Activated CD4-positive, alpha-beta T cell treated with anti-CD3 and anti-CD28 coated beads, Interleukin-2, amount 10 ng/mL, durations not matched to agents 7 days and 5 days (primary cell): ENCODE measurements around the gene CYCS. TPM values are rescaled to one million over a fixed set of nuclear protein-coding genes. Genes with fewer than 3 reads are reported as not detected.
"Not testable (repeated sequence)": the region's sequence is repeated elsewhere in the genome, so short reads cannot be mapped to it uniquely, and the experiment has no call there.

Experiments used
- CTCF ChIA-PET: fragments of 350-600 bp; sonication (Branson Sonifier 250); formaldehyde crosslinking; loops from one replicate; lab custom pipeline; 2021; ENCODE audit warnings: antibody characterized with exemption; lab: Charles Lee
- POLR2A ChIA-PET: fragments of 350-600 bp; sonication (Branson Sonifier 250); formaldehyde crosslinking; loops from one replicate; lab custom pipeline; 2021; ENCODE audit warnings: antibody characterized with exemption; lab: Charles Lee
- DNase-seq: peaks from one replicate; pipeline ENCODE4 v3.0.0-alpha.2; 2020
- H3K27ac Mint-ChIP-seq: one replicate; pipeline ENCODE4 v1.8.0; 2021; ENCODE audit warnings: mild to moderate bottlenecking, moderate library complexity, mixed read lengths
- H3K27me3 Mint-ChIP-seq: one replicate; pipeline ENCODE4 v1.8.0; 2021; ENCODE audit warnings: mixed read lengths
- H3K36me3 Mint-ChIP-seq: one replicate; pipeline ENCODE4 v1.8.0; 2021; ENCODE audit warnings: low read depth, mixed read lengths
- H3K4me1 Mint-ChIP-seq: one replicate; pipeline ENCODE4 v1.8.0; 2021; ENCODE audit warnings: mixed read lengths
- H3K4me3 Mint-ChIP-seq: one replicate; pipeline ENCODE4 v1.8.0; 2021; ENCODE audit warnings: mild to moderate bottlenecking, moderate library complexity, mixed read lengths
- H3K9me3 Mint-ChIP-seq: one replicate; pipeline ENCODE4 v1.8.0; 2021; ENCODE audit warnings: mixed read lengths
- total RNA-seq, 2 experiments: library from RNA; stranded (reverse); gene quantifications; one replicate each; pipeline ENCODE4 v1.2.3, GENCODE V29; 2021

The CYCS gene
- 100 to 1,000 TPM in 1 of 2 experiments, 10 to 100 TPM in 1; 96.1 to 108 TPM for total RNA-seq

GRCh38 chr7:25125137-25125946 is at the start of gene CYCS:
TSS of gene CYCS (minus strand) at chr7:25125260. CDS start at chr7:25124119, 1,141 bp downstream.
- Mint-ChIP-seq H3K36me3 (peaks cover 35% of the 10 kb centered on the region), H3K4me1 (peaks cover 32% of the 10 kb centered on the region), H3K9me3 (no peaks in the 10 kb centered on the region), H3K4me3 (peak within 1 kb of the TSS; percentile 96), H3K27me3 (no peaks in the 10 kb centered on the region), H3K27ac (peak within 1 kb of the TSS; percentile 96)
- DNase-seq, result peak; percentile 100
- CTCF ChIA-PET, result interaction anchor here (0.6 to 3.2 kb wide), 5 partner anchors 9 to 55 kb away, joined by 3 to 9 read pairs (median 4); a partner anchor contains a TSS
- POLR2A ChIA-PET, result interaction anchor here (0.6 to 1.2 kb wide), 3 partner anchors 25 to 52 kb away, joined by 3 read pairs; no protein-coding TSS in a partner anchor

- POLR2A ChIA-PET, result no interaction called here
- no peak overlapping the region for H3K27ac Mint-ChIP-seq
- CTCF ChIA-PET, result no interaction called here
Observed at GRCh38 chr7:25173184-25173583, 48.1 kb upstream of the CYCS start.

DNA sequence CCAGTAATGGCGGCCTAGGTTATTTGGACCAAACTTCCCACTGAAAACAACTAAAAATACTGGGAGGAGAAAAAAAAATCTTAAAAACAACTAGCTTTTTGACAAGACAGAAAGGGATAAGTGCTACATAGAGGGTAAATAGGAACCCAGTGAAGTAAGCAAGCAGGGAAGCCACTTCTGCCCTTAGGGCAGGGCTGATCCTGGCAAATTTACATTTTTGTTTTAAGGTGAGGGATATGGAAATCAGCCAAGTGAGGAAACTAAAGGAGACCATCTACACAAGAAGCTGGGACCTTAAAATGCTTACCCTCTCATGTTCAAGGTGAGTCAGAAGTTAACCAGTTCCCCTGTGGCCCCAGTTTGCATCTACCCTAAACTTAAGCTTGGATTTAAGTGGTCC is 46.5 kb upstream of the CYCS start:
- H3K27ac Mint-ChIP-seq, result no peak overlapping the region
- peaks cover 3% of the 10 kb centered on the region for H3K36me3 Mint-ChIP-seq
- no peak for DNase-seq
- ChIA-PET CTCF (interaction anchor here (1.1 kb wide), 1 partner anchor 39 kb away, joined by 3 read pairs; no protein-coding TSS in a partner anchor), POLR2A (interaction anchor here (1.3 kb wide), 1 partner anchor 46 kb away, joined by 3 read pairs; no protein-coding TSS in a partner anchor)
- peaks cover 2% of the 10 kb centered on the region for H3K9me3 Mint-ChIP-seq
- no peaks in the 10 kb centered on the region for H3K4me1 Mint-ChIP-seq
- no peak overlapping the region for H3K4me3 Mint-ChIP-seq
- no peaks in the 10 kb centered on the region for H3K27me3 Mint-ChIP-seq

More at GRCh38 chr7:25173184-25173583, 48.1 kb upstream of the CYCS start:
- H3K9me3 Mint-ChIP-seq, result peaks cover 2% of the 10 kb centered on the region
- no peak for DNase-seq
- peaks cover 2% of the 10 kb centered on the region for H3K4me1 Mint-ChIP-seq
- H3K4me3 Mint-ChIP-seq, result no peak overlapping the region
- no peaks in the 10 kb centered on the region for H3K27me3 Mint-ChIP-seq
- peaks cover 6% of the 10 kb centered on the region for H3K36me3 Mint-ChIP-seq

GRCh38 chr7:25171071-25171470 is 46.0 kb upstream of the CYCS start:
- no peak overlapping the region for H3K27ac Mint-ChIP-seq
- H3K9me3 Mint-ChIP-seq, result peaks cover 2% of the 10 kb centered on the region
- POLR2A ChIA-PET, result interaction anchor here (1.3 kb wide), 1 partner anchor 45 kb away, joined by 3 read pairs; no protein-coding TSS in a partner anchor
- H3K4me3 Mint-ChIP-seq, result no peak overlapping the region
- H3K4me1 Mint-ChIP-seq, result no peaks in the 10 kb centered on the region
- no peaks in the 10 kb centered on the region for H3K27me3 Mint-ChIP-seq
- H3K36me3 Mint-ChIP-seq, result peaks cover 3% of the 10 kb centered on the region
- DNase-seq, result no peak
- CTCF ChIA-PET, result interaction anchor here (0.8 to 1.1 kb wide), 2 partner anchors 9 to 39 kb away, joined by 3 to 4 read pairs; a partner anchor contains a TSS

- Mint-ChIP-seq H3K27ac (no peak overlapping the region), H3K9me3 (peaks cover 2% of the 10 kb centered on the region), H3K4me1 (no peaks in the 10 kb centered on the region), H3K4me3 (no peak overlapping the region), H3K27me3 (no peaks in the 10 kb centered on the region), H3K36me3 (peaks cover 3% of the 10 kb centered on the region)
- POLR2A ChIA-PET, result no interaction called here
- CTCF ChIA-PET, result no interaction called here
- DNase-seq, result no peak
Observed at GRCh38 chr7:25169683-25170082, 44.6 kb upstream of the CYCS start.

- Mint-ChIP-seq H3K36me3 (peaks cover 3% of the 10 kb centered on the region), H3K27me3 (no peaks in the 10 kb centered on the region), H3K4me3 (no peak overlapping the region), H3K9me3 (peaks cover 2% of the 10 kb centered on the region), H3K4me1 (no peaks in the 10 kb centered on the region), H3K27ac (no peak overlapping the region)
- POLR2A ChIA-PET, result no interaction called here
- DNase-seq, result no peak
- CTCF ChIA-PET, result no interaction called here
Observed at GRCh38 chr7:25168145-25168544, 43.1 kb upstream of the CYCS start.

- ChIA-PET POLR2A (no interaction called here), CTCF (interaction anchor here (1.4 kb wide), 1 partner anchor 9 kb away, joined by 6 read pairs; no protein-coding TSS in a partner anchor)
- Mint-ChIP-seq H3K4me1 (no peaks in the 10 kb centered on the region), H3K9me3 (peaks cover 2% of the 10 kb centered on the region), H3K27ac (no peak overlapping the region), H3K27me3 (no peaks in the 10 kb centered on the region), H3K36me3 (peaks cover 3% of the 10 kb centered on the region), H3K4me3 (no peak overlapping the region)
- DNase-seq, result no peak
Observed at GRCh38 chr7:25167262-25167843, 42.3 kb upstream of the CYCS start.

DNA sequence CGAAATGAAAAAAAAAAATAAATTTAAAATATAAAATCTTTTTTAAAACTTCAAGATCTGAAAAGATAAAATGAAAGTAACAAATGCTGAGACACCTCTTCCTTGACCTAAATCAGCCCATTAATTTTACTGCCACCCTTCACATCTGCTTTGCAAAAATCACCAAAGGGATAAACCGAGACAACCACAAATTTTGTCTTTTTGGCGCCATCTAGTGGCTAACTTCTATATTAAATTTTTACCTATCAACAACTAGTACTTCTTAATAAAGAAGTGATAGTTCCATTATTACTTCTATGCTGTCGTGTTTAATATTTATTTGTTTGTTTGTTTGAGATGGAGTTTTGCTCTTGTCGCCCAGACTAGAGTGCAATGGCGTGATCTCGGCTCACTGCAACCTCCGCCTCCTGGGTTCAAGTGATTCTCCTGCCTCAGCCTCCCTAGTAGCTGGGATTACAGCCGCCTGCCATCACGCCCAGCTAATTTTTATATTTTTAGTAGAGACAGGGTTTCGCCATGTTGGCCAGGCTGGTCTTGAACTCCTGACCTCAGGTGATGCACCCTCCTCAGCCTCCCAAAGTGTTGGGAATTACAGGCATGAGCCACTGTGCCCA is 35.0 kb upstream of the CYCS start:
- H3K36me3 Mint-ChIP-seq, H3K9me3 Mint-ChIP-seq, H3K27ac Mint-ChIP-seq, H3K4me3 Mint-ChIP-seq, POLR2A ChIA-PET, H3K27me3 Mint-ChIP-seq, CTCF ChIA-PET, H3K4me1 Mint-ChIP-seq: not testable (repeated sequence)
- peak; percentile 53 for DNase-seq

DNA sequence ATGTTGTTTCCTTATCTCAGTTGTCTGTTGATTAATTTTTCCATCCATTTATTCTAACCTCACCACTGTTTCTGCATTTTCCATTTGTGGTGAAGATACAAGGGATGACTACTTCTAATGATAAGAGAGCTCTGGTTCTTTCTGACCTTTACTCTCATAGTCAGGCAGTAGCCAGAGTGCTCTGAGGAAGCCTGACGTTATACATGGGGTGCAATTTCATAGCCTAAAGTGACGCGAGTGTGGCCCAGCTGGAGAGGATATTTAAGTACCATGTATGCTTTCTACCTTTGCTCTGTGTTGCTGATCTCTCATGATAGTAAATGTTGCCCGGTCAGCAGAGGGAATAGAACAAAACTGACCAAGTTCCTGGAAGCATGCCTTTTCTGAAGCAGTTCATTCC is 33.9 kb upstream of the CYCS start:
- H3K36me3 Mint-ChIP-seq, result peaks cover 6% of the 10 kb centered on the region
- no peak overlapping the region for H3K27ac Mint-ChIP-seq
- no peaks in the 10 kb centered on the region for H3K9me3 Mint-ChIP-seq
- POLR2A ChIA-PET, result no interaction called here
- H3K4me3 Mint-ChIP-seq, result no peak overlapping the region
- peaks cover 1% of the 10 kb centered on the region for H3K4me1 Mint-ChIP-seq
- no peaks in the 10 kb centered on the region for H3K27me3 Mint-ChIP-seq
- DNase-seq, result no peak
- CTCF ChIA-PET, result no interaction called here

DNA sequence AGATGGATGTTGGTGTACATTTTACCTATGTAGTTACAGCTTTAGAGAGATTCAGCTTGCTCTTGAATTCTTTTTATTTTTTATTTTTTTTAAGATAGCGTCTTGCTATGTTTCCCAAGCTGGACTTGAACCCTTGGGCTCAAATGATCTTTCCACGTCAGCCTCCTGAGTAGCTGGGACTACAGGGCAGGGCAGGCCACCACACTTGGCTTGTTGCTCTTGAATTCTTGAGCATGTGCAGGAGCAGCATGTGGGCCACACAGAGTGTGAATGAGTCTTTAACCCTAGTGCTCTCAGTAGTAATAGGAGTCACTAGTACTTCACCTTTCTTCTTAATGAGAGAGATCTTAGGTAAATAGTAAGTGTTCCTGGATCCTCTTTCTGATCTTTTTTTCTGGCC is 26.7 kb upstream of the CYCS start:
- H3K4me1 Mint-ChIP-seq, result peaks cover 3% of the 10 kb centered on the region
- ChIA-PET CTCF (no interaction called here), POLR2A (no interaction called here)
- H3K27me3 Mint-ChIP-seq, result no peaks in the 10 kb centered on the region
- H3K36me3 Mint-ChIP-seq, result peaks cover 8% of the 10 kb centered on the region
- DNase-seq, result no peak
- no peaks in the 10 kb centered on the region for H3K9me3 Mint-ChIP-seq
- no peak overlapping the region for H3K27ac Mint-ChIP-seq
- no peak overlapping the region for H3K4me3 Mint-ChIP-seq

DNA sequence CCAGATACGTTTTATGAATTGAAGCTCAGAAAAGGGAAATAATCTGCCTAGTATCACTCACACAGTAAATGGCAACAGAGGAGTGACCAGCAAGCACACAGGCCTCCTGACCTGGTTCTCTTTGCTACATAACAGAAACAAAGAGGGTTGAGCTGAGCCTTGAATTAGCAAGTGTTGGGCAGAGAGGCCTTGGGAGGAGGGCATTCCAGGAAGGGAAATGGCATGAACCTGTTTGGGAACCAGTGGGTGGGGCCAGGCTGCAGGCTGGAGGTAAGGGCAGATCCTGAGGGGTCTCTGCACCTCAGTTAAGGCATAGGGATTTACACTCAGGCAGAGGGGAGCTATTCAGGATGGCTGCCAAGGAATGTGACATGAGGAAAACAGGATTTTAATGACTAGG is 24.8 kb upstream of the CYCS start:
- H3K4me1 Mint-ChIP-seq, result peaks cover 3% of the 10 kb centered on the region
- H3K27me3 Mint-ChIP-seq, result no peaks in the 10 kb centered on the region
- H3K4me3 Mint-ChIP-seq, result no peak overlapping the region
- H3K27ac Mint-ChIP-seq, result no peak overlapping the region
- ChIA-PET CTCF (interaction anchor here (0.8 to 1.8 kb wide), 4 partner anchors 9 to 56 kb away, joined by 3 to 4 read pairs (median 4); no protein-coding TSS in a partner anchor), POLR2A (no interaction called here)
- DNase-seq, result no peak
- H3K36me3 Mint-ChIP-seq, result peaks cover 7% of the 10 kb centered on the region
- no peaks in the 10 kb centered on the region for H3K9me3 Mint-ChIP-seq

- peaks cover 3% of the 10 kb centered on the region for H3K4me1 Mint-ChIP-seq
- ChIA-PET CTCF (interaction anchor here (0.6 to 1.8 kb wide), 2 partner anchors 55 to 57 kb away, joined by 4 to 5 read pairs; no protein-coding TSS in a partner anchor), POLR2A (no interaction called here)
- H3K9me3 Mint-ChIP-seq, result no peaks in the 10 kb centered on the region
- DNase-seq, result no peak
- H3K27me3 Mint-ChIP-seq, result no peaks in the 10 kb centered on the region
- H3K27ac Mint-ChIP-seq, result no peak overlapping the region
- H3K36me3 Mint-ChIP-seq, result peaks cover 4% of the 10 kb centered on the region
- no peak overlapping the region for H3K4me3 Mint-ChIP-seq
Observed at GRCh38 chr7:25148772-25149575, 23.9 kb upstream of the CYCS start.
